GM12873 (cell line): Measurements from ENCODE around the gene PYROXD2.

Experiments used
- CTCF ChIP-seq: IDR thresholded peaks from 2 replicates; pipeline ENCODE4 v1.5.1; 2012; ENCODE audit warnings: low read depth, mild to moderate bottlenecking, moderate library complexity, low read length, control low read depth; ENCODE audit not compliant: insufficient read depth; ENCODE audit errors: missing control alignments

The PYROXD2 gene

GRCh38 chr10:98424295-98425254, 9.6 kb upstream of the PYROXD2 start:
- no peak for TF ChIP-seq CTCF

- TF ChIP-seq CTCF = no peak
Observed at GRCh38 chr10:98423691-98424120, 8.7 kb upstream of the PYROXD2 start.

- no peak for TF ChIP-seq CTCF
Observed at GRCh38 chr10:98422182-98422581, 7.2 kb upstream of the PYROXD2 start.

GRCh38 chr10:98420786-98421185, 5.8 kb upstream of the PYROXD2 start:
- TF ChIP-seq CTCF = no peak

- TF ChIP-seq CTCF = no peak
Observed at GRCh38 chr10:98419469-98420261, 4.7 kb upstream of the PYROXD2 start.

- TF ChIP-seq CTCF = no peak
Observed at GRCh38 chr10:98418665-98419468, 3.9 kb upstream of the PYROXD2 start.
